Erythroblast (primary cell): ENCODE measurements around the gene SLCO2B1.

Experiments
- DNase-seq, 2 experiments: peaks; one replicate each; lab custom pipeline; 2025; lab: John Stamatoyannopoulos, UW
- GATA1 ChIP-seq: IDR thresholded peaks from 2 replicates; pipeline ENCODE4 v1.6.1; 2011; ENCODE audit warnings: low read depth, mild to moderate bottlenecking, control low read depth, low read length, moderate library complexity
- POLR2A ChIP-seq: IDR thresholded peaks from 2 replicates; pipeline ENCODE4 v1.6.1; 2011; ENCODE audit warnings: mild to moderate bottlenecking, low read length

The SLCO2B1 gene

GRCh38 chr11:75219869-75220268 lies 69.0 kb downstream of the SLCO2B1 start:
- TF ChIP-seq POLR2A (no peak), GATA1 (no peak)
- DNase-seq: peak in 1 of 2 experiments; percentile 15

- no peak for DNase-seq
- TF ChIP-seq POLR2A (no peak), GATA1 (no peak)
Measured at GRCh38 chr11:75223954-75224643, 73.2 kb downstream of the SLCO2B1 start.

- TF ChIP-seq GATA1 (no peak), POLR2A (no peak)
- no peak for DNase-seq
Measured at GRCh38 chr11:75225794-75226193, 74.9 kb downstream of the SLCO2B1 start.

GRCh38 chr11:75229466-75229865 lies 78.6 kb downstream of the SLCO2B1 start:
- TF ChIP-seq GATA1 (no peak), POLR2A (no peak)
- no peak for DNase-seq

- DNase-seq: no peak
- TF ChIP-seq POLR2A (no peak), GATA1 (no peak)
Measured at GRCh38 chr11:75230621-75231020, 79.7 kb downstream of the SLCO2B1 start.

GRCh38 chr11:75233754-75234172 lies 82.9 kb downstream of the SLCO2B1 start:
- peak; percentile 27 to 51 for DNase-seq

GRCh38 chr11:75236062-75236461 lies 85.2 kb downstream of the SLCO2B1 start:
- TF ChIP-seq GATA1: no peak
- TF ChIP-seq POLR2A: no peak
- no peak for DNase-seq

More at GRCh38 chr11:75233754-75234172, 82.9 kb downstream of the SLCO2B1 start:
- TF ChIP-seq POLR2A (no peak), GATA1 (no peak)

- TF ChIP-seq POLR2A (no peak), GATA1 (no peak)
- no peak for DNase-seq
Measured at GRCh38 chr11:75237050-75237449, 86.1 kb downstream of the SLCO2B1 start.

GRCh38 chr11:75238595-75239440 lies 87.9 kb downstream of the SLCO2B1 start:
- DNase-seq: no peak

GRCh38 chr11:75239531-75240290 lies 88.8 kb downstream of the SLCO2B1 start:
- no peak for DNase-seq
- TF ChIP-seq GATA1: no peak
- TF ChIP-seq POLR2A: no peak

More at GRCh38 chr11:75238595-75239440, 87.9 kb downstream of the SLCO2B1 start:
- TF ChIP-seq POLR2A: no peak
- TF ChIP-seq GATA1: no peak

GRCh38 chr11:75240311-75241035 lies 89.6 kb downstream of the SLCO2B1 start, which contains the start of gene TPBGL:
Gene TPBGL (plus strand): TSS chr11:75240774. CDS start chr11:75241050, 276 bp downstream.
- DNase-seq: no peak
- TF ChIP-seq POLR2A (no peak), GATA1 (no peak)

GRCh38 chr11:75241036-75241905 lies 90.4 kb downstream of the SLCO2B1 start:
- peak; percentile 88 to 94 for DNase-seq
- no peak for TF ChIP-seq GATA1
- TF ChIP-seq POLR2A: no peak
